Calu3 (cell line): ENCODE results near the gene CELF5. TPM values are rescaled to one million over a fixed set of nuclear protein-coding genes. Genes with fewer than 3 reads are reported as not detected.
"Not testable (repeated sequence)": the region's sequence is repeated elsewhere in the genome, so short reads cannot be mapped to it uniquely, and the experiment has no call there.

Source experiments
- BruUV-seq: library from RNA; stranded (reverse); fragments of 400-500 nt; replicated peaks from 2 replicates; lab custom pipeline; 2021; lab: Mats Ljungman, UMichigan
- CTCF ChIA-PET: fragments of 300-600 bp; sonication (Branson Sonifier 250); formaldehyde crosslinking; loops from one replicate; lab custom pipeline; 2022; ENCODE audit warnings: antibody characterized with exemption; lab: Charles Lee
- DNase-seq: peaks from one replicate; pipeline ENCODE4 v3.0.0; 2022
- H3K27ac Mint-ChIP-seq: one replicate; pipeline ENCODE4 v1.8.0; 2022; ENCODE audit warnings: mixed read lengths; ENCODE audit not compliant: unreplicated experiment
- H3K27me3 Mint-ChIP-seq: one replicate; pipeline ENCODE4 v1.8.0; 2022; ENCODE audit warnings: mixed read lengths; ENCODE audit not compliant: unreplicated experiment
- H3K36me3 Mint-ChIP-seq: one replicate; pipeline ENCODE4 v1.8.0; 2022; ENCODE audit warnings: mild to moderate bottlenecking, moderate library complexity, mixed read lengths; ENCODE audit not compliant: insufficient read depth, unreplicated experiment
- H3K4me1 Mint-ChIP-seq: one replicate; pipeline ENCODE4 v1.8.0; 2022; ENCODE audit warnings: mild to moderate bottlenecking, low read depth, mixed read lengths; ENCODE audit not compliant: unreplicated experiment
- H3K4me3 Mint-ChIP-seq: one replicate; pipeline ENCODE4 v1.8.0; 2022; ENCODE audit warnings: mild to moderate bottlenecking, low read depth, moderate library complexity, mixed read lengths; ENCODE audit not compliant: unreplicated experiment
- H3K9me3 Mint-ChIP-seq: one replicate; pipeline ENCODE4 v1.8.0; 2022; ENCODE audit warnings: low read depth, mixed read lengths; ENCODE audit not compliant: unreplicated experiment
- CTCF ChIP-seq: fragments of 200-600 bp; IDR thresholded peaks from one replicate; pipeline ENCODE4 v1.8.0; 2022; ENCODE audit warnings: antibody characterized with exemption; ENCODE audit not compliant: unreplicated experiment
- intact Hi-C: fragments of 100-400 bp; cut with micrococcal nuclease; formaldehyde crosslinking; loops from one replicate; pipeline ENCODE4 v1.10.0; 2022; ENCODE audit not compliant: unreplicated experiment
- total RNA-seq: library from RNA; stranded (reverse); gene quantifications from 2 replicates; pipeline ENCODE4 v1.2.3, GENCODE V29; 2022

CELF5 gene
- total RNA-seq, 1 experiment from 2014 or later = 0.40 TPM

- Mint-ChIP-seq H3K36me3 (no peaks in the 10 kb centered on the region), H3K9me3 (no peaks in the 10 kb centered on the region), H3K4me3 (no peak overlapping the region), H3K4me1 (no peaks in the 10 kb centered on the region), H3K27ac (no peak overlapping the region), H3K27me3 (no peaks in the 10 kb centered on the region)
- intact Hi-C loops = no loop called here
- CTCF ChIA-PET = no interaction called here
- DNase-seq = no peak
- TF ChIP-seq CTCF = no peak
- no TSS peak for BruUV-seq
Measured at GRCh38 chr19:3216874-3217273, 7.6 kb upstream of the CELF5 start.

- intact Hi-C loops = no loop called here
- no peak overlapping the region for H3K4me3 Mint-ChIP-seq
- H3K4me1 Mint-ChIP-seq = no peaks in the 10 kb centered on the region
- H3K27ac Mint-ChIP-seq = no peak overlapping the region
- no peaks in the 10 kb centered on the region for H3K27me3 Mint-ChIP-seq
- no peaks in the 10 kb centered on the region for H3K36me3 Mint-ChIP-seq
- CTCF ChIA-PET = no interaction called here
- TF ChIP-seq CTCF = no peak
- no TSS peak for BruUV-seq
- H3K9me3 Mint-ChIP-seq = no peaks in the 10 kb centered on the region
- no peak for DNase-seq
Measured at GRCh38 chr19:3220576-3220975, 3.9 kb upstream of the CELF5 start.

- H3K27me3 Mint-ChIP-seq, BruUV-seq, H3K27ac Mint-ChIP-seq, H3K36me3 Mint-ChIP-seq, H3K9me3 Mint-ChIP-seq, DNase-seq, intact Hi-C loops, CTCF ChIA-PET, H3K4me3 Mint-ChIP-seq, H3K4me1 Mint-ChIP-seq: not testable (repeated sequence)
Measured at GRCh38 chr19:3221576-3221975, 2.9 kb upstream of the CELF5 start.

- H3K9me3 Mint-ChIP-seq = no peaks in the 10 kb centered on the region
- no peaks in the 10 kb centered on the region for H3K36me3 Mint-ChIP-seq
- DNase-seq = no peak
- intact Hi-C loops = no loop called here
- H3K27ac Mint-ChIP-seq = no peak overlapping the region
- H3K4me3 Mint-ChIP-seq = no peak overlapping the region
- TF ChIP-seq CTCF = no peak
- BruUV-seq = no TSS peak
- no peaks in the 10 kb centered on the region for H3K27me3 Mint-ChIP-seq
- no peaks in the 10 kb centered on the region for H3K4me1 Mint-ChIP-seq
- CTCF ChIA-PET = no interaction called here
Measured at GRCh38 chr19:3222709-3223108, 1.8 kb upstream of the CELF5 start.

- TF ChIP-seq CTCF = no peak
- H3K36me3 Mint-ChIP-seq = peaks cover 5% of the 10 kb centered on the region
- no peak overlapping the region for H3K27ac Mint-ChIP-seq
- no peaks in the 10 kb centered on the region for H3K9me3 Mint-ChIP-seq
- no peak for DNase-seq
- no peaks in the 10 kb centered on the region for H3K27me3 Mint-ChIP-seq
- intact Hi-C loops = no loop called here
- peak overlapping the region; percentile 36 for H3K4me3 Mint-ChIP-seq
- CTCF ChIA-PET = no interaction called here
- no peaks in the 10 kb centered on the region for H3K4me1 Mint-ChIP-seq
- BruUV-seq = no TSS peak
Measured at GRCh38 chr19:3225169-3225485, 666 bp downstream of the CELF5 start.
